HuH-7.5 (cell line): ENCODE data around the gene MRAP.

ENCODE experiments used
- DNase-seq: peaks from one replicate; pipeline ENCODE4 v3.0.0; 2011; ENCODE audit warnings: low spot score

The MRAP gene

GRCh38 chr21:32349333-32349944 lies 50.8 kb downstream of the MRAP start:
- no peak for DNase-seq

GRCh38 chr21:32350211-32350980 lies 51.7 kb downstream of the MRAP start:
- DNase-seq: no peak

GRCh38 chr21:32350981-32351380 lies 52.3 kb downstream of the MRAP start:
- DNase-seq: no peak

- no peak for DNase-seq
Observed at GRCh38 chr21:32351428-32351827, 52.8 kb downstream of the MRAP start.

GRCh38 chr21:32352526-32352925 lies 53.9 kb downstream of the MRAP start:
- DNase-seq: no peak

- no peak for DNase-seq
Observed at GRCh38 chr21:32353002-32353711, 54.5 kb downstream of the MRAP start.

GRCh38 chr21:32356874-32357395 lies 58.3 kb downstream of the MRAP start:
- no peak for DNase-seq

- DNase-seq: peak; percentile 22
Observed at GRCh38 chr21:32359719-32360260, 61.1 kb downstream of the MRAP start.

GRCh38 chr21:32360401-32360975 lies 61.8 kb downstream of the MRAP start:
- DNase-seq: no peak
